ENCODE data around the gene PJA2. TPM values are rescaled to one million over a fixed set of nuclear protein-coding genes. Genes with fewer than 3 reads are reported as not detected.

PJA2 gene
- total RNA-seq, 4 donors from 2014 or later, result 95.4 to 159 (median 134) TPM

GRCh38 chr5:109300367-109300766 lies 109.4 kb downstream of the PJA2 start:
- no peak for DNase-seq (ENCODE audit: low spot score in 2 of 2)
- H3K27me3 ChIP-seq, result no peaks in the 10 kb centered on the region
- H3K4me1 ChIP-seq, result no peaks in the 10 kb centered on the region
- H3K9me3 ChIP-seq, result no peaks in the 10 kb centered on the region
- H3K27ac ChIP-seq, result no peak overlapping the region
- WGBS, 2 donors, result 93 to 94% methylated on average over 2 of the region's 2 CpGs
- no peak overlapping the region for H3K4me3 ChIP-seq
- H3K36me3 ChIP-seq, result no peaks in the 10 kb centered on the region
- TF ChIP-seq CTCF (IDR thresholded peaks at IDR 0.05) (no peak), EP300 (IDR thresholded peaks at IDR 0.05) (no peak), POLR2A (IDR thresholded peaks at IDR 0.05) (no peak)

GRCh38 chr5:109299557-109299956 lies 110.2 kb downstream of the PJA2 start:
- Histone ChIP-seq H3K27me3 (no peaks in the 10 kb centered on the region), H3K9me3 (peaks cover 0 to 5% (median 0%) of the 10 kb centered on the region in 4 donors), H3K4me3 (no peak overlapping the region), H3K27ac (no peak overlapping the region), H3K4me1 (no peaks in the 10 kb centered on the region), H3K36me3 (no peaks in the 10 kb centered on the region)
- DNase-seq (ENCODE audit: low spot score in 2 of 2), result no peak
- 56 to 71% methylated on average over 6 of the region's 6 CpGs for WGBS, 2 donors
- TF ChIP-seq POLR2A (IDR thresholded peaks at IDR 0.05), result no peak
- TF ChIP-seq EP300 (IDR thresholded peaks at IDR 0.05), result no peak
- no peak for TF ChIP-seq CTCF (IDR thresholded peaks at IDR 0.05)

GRCh38 chr5:109298794-109299193 lies 111.0 kb downstream of the PJA2 start:
- no peak for TF ChIP-seq CTCF (IDR thresholded peaks at IDR 0.05)
- no peak for TF ChIP-seq EP300 (IDR thresholded peaks at IDR 0.05)
- TF ChIP-seq POLR2A (IDR thresholded peaks at IDR 0.05), result no peak
- Histone ChIP-seq H3K9me3 (peaks cover 0 to 5% (median 0%) of the 10 kb centered on the region in 4 donors), H3K27ac (no peak overlapping the region), H3K4me1 (no peaks in the 10 kb centered on the region), H3K36me3 (no peaks in the 10 kb centered on the region), H3K27me3 (no peaks in the 10 kb centered on the region), H3K4me3 (no peak overlapping the region)
- DNase-seq (ENCODE audit: low spot score in 2 of 2), result no peak
- whole genome bisulfite sequencing, 2 donors, result 66 to 97% methylated on average over 4 of the region's 4 CpGs

GRCh38 chr5:109297900-109298299 lies 111.9 kb downstream of the PJA2 start:
- H3K27me3 ChIP-seq, result no peaks in the 10 kb centered on the region
- peaks cover 0 to 5% (median 0%) of the 10 kb centered on the region in 4 donors for H3K9me3 ChIP-seq
- no peak overlapping the region for H3K27ac ChIP-seq
- H3K4me3 ChIP-seq, result no peak overlapping the region
- no peak for TF ChIP-seq POLR2A (IDR thresholded peaks at IDR 0.05)
- TF ChIP-seq CTCF (IDR thresholded peaks at IDR 0.05), result no peak
- no peak for DNase-seq (ENCODE audit: low spot score in 2 of 2)
- 83 to 84% methylated on average over 5 to 9 of the region's 9 CpGs for WGBS, 2 donors
- H3K36me3 ChIP-seq, result no peaks in the 10 kb centered on the region
- no peaks in the 10 kb centered on the region for H3K4me1 ChIP-seq

- Histone ChIP-seq H3K4me3 (no peak overlapping the region), H3K36me3 (no peaks in the 10 kb centered on the region), H3K4me1 (no peaks in the 10 kb centered on the region), H3K27me3 (no peaks in the 10 kb centered on the region), H3K27ac (no peak overlapping the region), H3K9me3 (peaks cover 0 to 34% (median 5%) of the 10 kb centered on the region in 4 donors)
- TF ChIP-seq CTCF (IDR thresholded peaks at IDR 0.05), result no peak
- no peak for TF ChIP-seq POLR2A (IDR thresholded peaks at IDR 0.05)
- TF ChIP-seq EP300 (IDR thresholded peaks at IDR 0.05), result no peak
- DNase-seq (ENCODE audit: low spot score in 2 of 2), result no peak
- WGBS, 2 donors, result 91% methylated on average over 6 of the region's 6 CpGs
Observed at GRCh38 chr5:109291090-109291489, 118.7 kb downstream of the PJA2 start.

Data from tibial nerve (tissue), 4 donors.